DOHH2 (cell line): ENCODE data around the gene ATF7IP2.

ENCODE experiments used
- EZH2phosphoT487 ChIP-seq: fragments of 200-600 bp; sonication (generic); IDR thresholded peaks from 2 replicates; pipeline ENCODE4 v1.6.1; 2017; ENCODE audit warnings: borderline replicate concordance, mild to moderate bottlenecking, antibody characterized with exemption, low read length, moderate library complexity, mixed read lengths
- TF ChIP-seq, protein P1 (sequence below): fragments of 200-600 bp; sonication (generic); IDR thresholded peaks from one replicate; pipeline ENCODE4 v1.5.1; 2014; ENCODE audit warnings: antibody characterized with exemption, mild to moderate bottlenecking, low read depth, low read length; ENCODE audit not compliant: poor library complexity, severe bottlenecking

DNA sequence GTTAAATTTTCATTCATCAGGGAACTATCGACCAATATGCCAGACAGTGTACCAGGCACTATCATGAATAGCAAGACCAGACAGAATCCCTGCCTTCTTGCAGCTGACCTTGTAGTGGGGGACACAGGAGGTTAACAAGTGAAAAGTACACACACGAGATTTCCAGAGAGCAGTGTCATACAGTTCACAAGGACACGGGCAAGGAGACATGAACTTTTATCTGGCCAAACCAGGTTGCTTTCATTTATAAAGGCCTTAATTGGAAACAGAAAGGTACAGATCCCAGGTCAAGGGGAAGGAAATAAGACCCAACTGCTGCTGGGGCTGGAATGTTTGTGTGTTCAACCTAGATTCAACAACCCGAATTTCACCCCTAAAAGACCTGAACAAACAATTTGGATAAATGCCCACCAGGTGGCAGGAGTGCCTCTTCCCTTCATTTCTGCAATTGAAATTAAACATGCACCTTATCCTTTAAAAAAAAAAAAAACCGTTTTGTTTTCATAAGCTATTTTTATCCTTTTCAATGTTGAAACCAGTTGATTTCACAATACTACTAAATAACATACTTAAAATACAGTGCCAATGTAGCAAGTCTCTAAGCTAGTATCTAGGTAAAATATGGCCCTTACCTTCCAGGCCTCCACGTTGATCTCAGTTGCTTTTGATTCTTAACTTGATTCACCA, 128.7 kb downstream of the ATF7IP2 start:
- no peak for TF ChIP-seq EZH2phosphoT487
- TF ChIP-seq, protein P1, sequence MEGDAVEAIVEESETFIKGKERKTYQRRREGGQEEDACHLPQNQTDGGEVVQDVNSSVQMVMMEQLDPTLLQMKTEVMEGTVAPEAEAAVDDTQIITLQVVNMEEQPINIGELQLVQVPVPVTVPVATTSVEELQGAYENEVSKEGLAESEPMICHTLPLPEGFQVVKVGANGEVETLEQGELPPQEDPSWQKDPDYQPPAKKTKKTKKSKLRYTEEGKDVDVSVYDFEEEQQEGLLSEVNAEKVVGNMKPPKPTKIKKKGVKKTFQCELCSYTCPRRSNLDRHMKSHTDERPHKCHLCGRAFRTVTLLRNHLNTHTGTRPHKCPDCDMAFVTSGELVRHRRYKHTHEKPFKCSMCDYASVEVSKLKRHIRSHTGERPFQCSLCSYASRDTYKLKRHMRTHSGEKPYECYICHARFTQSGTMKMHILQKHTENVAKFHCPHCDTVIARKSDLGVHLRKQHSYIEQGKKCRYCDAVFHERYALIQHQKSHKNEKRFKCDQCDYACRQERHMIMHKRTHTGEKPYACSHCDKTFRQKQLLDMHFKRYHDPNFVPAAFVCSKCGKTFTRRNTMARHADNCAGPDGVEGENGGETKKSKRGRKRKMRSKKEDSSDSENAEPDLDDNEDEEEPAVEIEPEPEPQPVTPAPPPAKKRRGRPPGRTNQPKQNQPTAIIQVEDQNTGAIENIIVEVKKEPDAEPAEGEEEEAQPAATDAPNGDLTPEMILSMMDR: peak; percentile 67
